Measurements from ENCODE around the gene LPIN3. TPM values are rescaled to one million over a fixed set of nuclear protein-coding genes. Genes with fewer than 3 reads are reported as not detected.

The LPIN3 gene
- 0.58 TPM for polyA plus RNA-seq (2012; ENCODE audit: low read depth, missing spikeins)

DNA sequence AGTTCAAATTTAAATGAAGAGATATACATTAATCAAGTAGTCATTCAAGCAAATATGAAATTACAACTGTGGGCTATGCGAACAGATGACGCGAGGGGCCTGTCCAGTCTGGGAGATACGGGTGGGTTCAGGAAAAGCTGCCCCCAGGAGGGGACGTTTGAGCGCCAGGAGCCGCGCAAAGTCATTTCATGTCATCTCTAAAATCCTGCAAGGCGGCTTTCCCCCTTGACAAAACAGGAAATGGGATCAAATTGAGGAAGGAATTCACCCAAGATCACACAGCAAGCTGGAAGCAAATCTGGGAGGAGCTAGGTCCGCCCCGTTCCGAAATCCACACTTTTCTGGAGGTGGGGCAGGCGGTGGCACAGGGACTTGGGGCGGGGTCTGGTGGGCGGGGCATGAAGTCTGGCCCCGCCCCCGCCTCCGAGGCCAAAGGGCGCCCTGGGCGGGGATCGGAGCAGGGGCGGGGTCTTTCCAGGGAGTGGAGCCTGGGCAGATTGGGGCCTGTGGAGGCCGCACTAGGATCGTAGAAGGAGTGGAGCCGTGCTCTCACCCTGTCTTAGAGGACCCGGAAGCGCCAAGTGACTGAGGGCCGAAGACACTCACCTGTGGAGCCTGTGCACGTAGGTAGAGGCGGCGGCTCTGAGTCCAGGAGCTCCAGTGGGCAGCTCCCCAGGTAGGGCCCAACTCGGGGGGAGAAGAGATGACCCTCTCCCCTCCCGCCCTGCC, at the start of gene LPIN3:
TSS of gene LPIN3 (plus strand) at position 495 of the 729 bp plus-strand sequence. CDS start 4,983 bp downstream, outside the sequence.
- peak; percentile 69 for DNase-seq (ENCODE audit: insufficient read length, low spot score)
- FAIRE-seq: peak; percentile 64
- TF ChIP-seq POLR2AphosphoS5 (IDR thresholded peaks at IDR 0.05; ENCODE audit: low read depth, low read length): no peak
- TF ChIP-seq PAX5 (IDR thresholded peaks at IDR 0.05; ENCODE audit: insufficient read depth, low read length, severe bottlenecking): no peak
- no peak for TF ChIP-seq POLR2A (IDR thresholded peaks at IDR 0.05; ENCODE audit: low read depth, low read length)
- no peak for TF ChIP-seq POU2F2 (IDR thresholded peaks at IDR 0.05; ENCODE audit: low read depth, low read length)
- no peak for TF ChIP-seq SPI1 (IDR thresholded peaks at IDR 0.05; ENCODE audit: low read depth, low read length)
- no peak for TF ChIP-seq TAF1 (IDR thresholded peaks at IDR 0.05; ENCODE audit: low read depth, low read length)

- TF ChIP-seq POLR2A (IDR thresholded peaks at IDR 0.05; ENCODE audit: low read depth, low read length): no peak
- DNase-seq (ENCODE audit: insufficient read length, low spot score): no peak
- FAIRE-seq: no peak
Measured at GRCh38 chr20:41293269-41294037, 47.2 kb upstream of the LPIN3 start.

- no peak for FAIRE-seq
- no peak for DNase-seq (ENCODE audit: insufficient read length, low spot score)
- no peak for TF ChIP-seq POU2F2 (IDR thresholded peaks at IDR 0.05; ENCODE audit: low read depth, low read length)
- TF ChIP-seq PAX5 (IDR thresholded peaks at IDR 0.05; ENCODE audit: insufficient read depth, low read length, severe bottlenecking): no peak
- no peak for TF ChIP-seq POLR2AphosphoS5 (IDR thresholded peaks at IDR 0.05; ENCODE audit: low read depth, low read length)
- no peak for TF ChIP-seq SPI1 (IDR thresholded peaks at IDR 0.05; ENCODE audit: low read depth, low read length)
- no peak for TF ChIP-seq TAF1 (IDR thresholded peaks at IDR 0.05; ENCODE audit: low read depth, low read length)
- TF ChIP-seq POLR2A (IDR thresholded peaks at IDR 0.05; ENCODE audit: low read depth, low read length): no peak
Measured at GRCh38 chr20:41299899-41300298, 40.7 kb upstream of the LPIN3 start.

DNA sequence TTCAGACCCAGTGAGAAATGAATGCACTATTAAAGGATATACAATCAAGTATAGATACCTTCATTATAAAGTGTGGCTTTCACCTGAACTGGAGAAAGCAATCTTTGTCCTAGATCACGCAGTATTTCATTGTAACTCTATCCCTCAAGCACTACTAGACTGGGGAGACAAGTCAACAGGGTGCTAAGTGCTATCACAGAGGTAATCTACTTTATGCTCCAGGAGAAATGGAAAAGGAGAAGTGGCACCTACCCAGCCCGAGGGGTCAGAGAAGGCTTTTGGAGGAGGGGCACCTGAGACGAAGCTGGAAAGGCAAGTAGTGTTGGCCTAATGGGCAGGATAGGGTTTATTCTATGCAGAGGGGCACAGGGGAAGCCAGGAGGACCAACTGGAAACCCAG, 40.2 kb upstream of the LPIN3 start:
- DNase-seq (ENCODE audit: insufficient read length, low spot score): no peak
- no peak for TF ChIP-seq PAX5 (IDR thresholded peaks at IDR 0.05; ENCODE audit: insufficient read depth, low read length, severe bottlenecking)
- no peak for TF ChIP-seq POLR2AphosphoS5 (IDR thresholded peaks at IDR 0.05; ENCODE audit: low read depth, low read length)
- peak; percentile 54 for TF ChIP-seq SPI1 (IDR thresholded peaks at IDR 0.05; ENCODE audit: low read depth, low read length)
- no peak for FAIRE-seq

GRCh38 chr20:41300886-41301285, 39.7 kb upstream of the LPIN3 start:
- DNase-seq (ENCODE audit: insufficient read length, low spot score): no peak
- TF ChIP-seq POLR2A (IDR thresholded peaks at IDR 0.05; ENCODE audit: low read depth, low read length) (no peak), TAF1 (IDR thresholded peaks at IDR 0.05; ENCODE audit: low read depth, low read length) (no peak), POLR2AphosphoS5 (IDR thresholded peaks at IDR 0.05; ENCODE audit: low read depth, low read length) (no peak), PAX5 (IDR thresholded peaks at IDR 0.05; ENCODE audit: insufficient read depth, low read length, severe bottlenecking) (no peak), POU2F2 (IDR thresholded peaks at IDR 0.05; ENCODE audit: low read depth, low read length) (no peak), SPI1 (IDR thresholded peaks at IDR 0.05; ENCODE audit: low read depth, low read length) (no peak)
- no peak for FAIRE-seq

DNA sequence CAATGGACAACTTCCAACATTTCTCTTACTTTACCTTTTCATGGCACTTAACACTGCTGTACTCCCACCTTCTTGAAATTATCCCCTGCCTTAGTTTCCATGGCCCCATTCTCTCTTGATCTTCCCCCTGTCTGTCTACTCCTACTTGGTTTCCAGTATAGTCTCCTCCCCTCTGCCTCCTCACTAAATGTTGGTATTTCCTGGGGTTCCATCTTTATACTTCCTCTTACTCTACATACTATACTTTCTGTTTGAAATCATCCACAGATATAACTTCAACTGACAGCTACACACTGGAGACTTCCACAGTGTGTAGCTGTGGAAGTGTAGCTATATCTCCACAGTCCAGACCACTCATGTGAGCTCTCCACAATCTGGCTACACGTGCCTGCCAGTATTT, 36.6 kb upstream of the LPIN3 start:
- DNase-seq (ENCODE audit: insufficient read length, low spot score) (no peak), FAIRE-seq (no peak)
- no peak for TF ChIP-seq SPI1 (IDR thresholded peaks at IDR 0.05; ENCODE audit: low read depth, low read length)
- no peak for TF ChIP-seq POLR2A (IDR thresholded peaks at IDR 0.05; ENCODE audit: low read depth, low read length)
- TF ChIP-seq PAX5 (IDR thresholded peaks at IDR 0.05; ENCODE audit: insufficient read depth, low read length, severe bottlenecking): no peak
- TF ChIP-seq POLR2AphosphoS5 (IDR thresholded peaks at IDR 0.05; ENCODE audit: low read depth, low read length): no peak
- no peak for TF ChIP-seq TAF1 (IDR thresholded peaks at IDR 0.05; ENCODE audit: low read depth, low read length)
- TF ChIP-seq POU2F2 (IDR thresholded peaks at IDR 0.05; ENCODE audit: low read depth, low read length): no peak

DNA sequence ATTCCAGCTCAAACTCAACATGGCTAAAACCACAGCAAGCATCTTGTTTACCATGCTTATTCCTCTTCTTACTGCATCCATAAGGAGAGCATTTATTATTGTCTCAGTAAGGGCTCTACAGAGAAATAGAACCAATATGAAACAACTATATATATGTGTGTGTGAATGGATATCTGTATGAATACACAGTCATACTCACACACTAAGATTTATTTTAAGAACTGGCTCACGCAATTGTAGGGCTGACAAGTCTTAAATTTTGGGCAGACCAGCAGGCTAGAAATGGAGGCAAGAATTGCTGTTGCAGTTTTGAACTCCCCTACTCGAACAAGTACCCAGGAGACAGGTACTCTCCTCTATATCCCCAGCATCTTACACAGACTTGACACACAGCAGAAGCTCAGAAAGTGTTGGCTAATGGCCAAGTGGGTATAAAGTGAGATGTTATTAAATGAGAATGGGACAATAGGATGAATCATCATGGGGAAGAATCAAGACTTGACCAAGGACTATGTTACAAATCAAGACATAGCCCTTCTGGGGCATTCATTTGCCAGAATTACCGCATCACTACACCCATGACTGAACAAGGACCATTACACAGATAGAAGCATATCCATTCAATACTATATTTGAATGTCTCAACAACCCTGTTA, 36.1 kb upstream of the LPIN3 start:
- TF ChIP-seq SPI1 (IDR thresholded peaks at IDR 0.05; ENCODE audit: low read depth, low read length) (no peak), POU2F2 (IDR thresholded peaks at IDR 0.05; ENCODE audit: low read depth, low read length) (no peak), POLR2AphosphoS5 (IDR thresholded peaks at IDR 0.05; ENCODE audit: low read depth, low read length) (no peak), TAF1 (IDR thresholded peaks at IDR 0.05; ENCODE audit: low read depth, low read length) (no peak), PAX5 (IDR thresholded peaks at IDR 0.05; ENCODE audit: insufficient read depth, low read length, severe bottlenecking) (no peak), POLR2A (IDR thresholded peaks at IDR 0.05; ENCODE audit: low read depth, low read length) (no peak)
- FAIRE-seq (no peak), DNase-seq (ENCODE audit: insufficient read length, low spot score) (no peak)

GRCh38 chr20:41306061-41306727, 34.4 kb upstream of the LPIN3 start:
- FAIRE-seq (no peak), DNase-seq (ENCODE audit: insufficient read length, low spot score) (no peak)
- TF ChIP-seq POLR2A (IDR thresholded peaks at IDR 0.05; ENCODE audit: low read depth, low read length): no peak
- TF ChIP-seq SPI1 (IDR thresholded peaks at IDR 0.05; ENCODE audit: low read depth, low read length): peak; percentile 90
- TF ChIP-seq PAX5 (IDR thresholded peaks at IDR 0.05; ENCODE audit: insufficient read depth, low read length, severe bottlenecking): no peak
- TF ChIP-seq POU2F2 (IDR thresholded peaks at IDR 0.05; ENCODE audit: low read depth, low read length): peak; percentile 57; the same call in 1 of the 2 replicates
- TF ChIP-seq POLR2AphosphoS5 (IDR thresholded peaks at IDR 0.05; ENCODE audit: low read depth, low read length): no peak
- TF ChIP-seq TAF1 (IDR thresholded peaks at IDR 0.05; ENCODE audit: low read depth, low read length): no peak

DNA sequence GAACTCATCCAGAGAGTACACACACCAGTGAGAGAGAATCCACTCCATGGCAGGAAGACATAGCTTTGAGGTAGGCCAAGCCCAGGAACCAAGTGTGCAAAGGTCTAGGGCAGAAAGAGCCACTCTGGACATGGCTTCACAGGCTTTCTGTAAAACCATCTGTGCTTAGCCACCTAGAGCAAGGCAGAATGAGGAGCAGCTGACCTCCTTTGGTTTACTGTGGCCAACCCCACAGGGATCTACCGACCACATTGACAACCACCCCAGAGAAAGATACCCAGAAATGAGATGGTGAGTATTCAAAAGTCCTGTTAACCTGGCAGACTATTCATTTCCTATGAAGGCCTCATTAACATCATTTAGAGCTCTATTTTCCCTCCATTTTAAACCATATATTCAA, 33.6 kb upstream of the LPIN3 start:
- FAIRE-seq: no peak
- no peak for TF ChIP-seq POU2F2 (IDR thresholded peaks at IDR 0.05; ENCODE audit: low read depth, low read length)
- DNase-seq (ENCODE audit: insufficient read length, low spot score): no peak
